AML-193 (cell line): ENCODE measurements around the gene ROR1.

Experiments used
- DNase-seq, 2 experiments: peaks; one replicate each; lab custom pipeline; 2025; lab: John Stamatoyannopoulos, UW

The ROR1 gene

DNA sequence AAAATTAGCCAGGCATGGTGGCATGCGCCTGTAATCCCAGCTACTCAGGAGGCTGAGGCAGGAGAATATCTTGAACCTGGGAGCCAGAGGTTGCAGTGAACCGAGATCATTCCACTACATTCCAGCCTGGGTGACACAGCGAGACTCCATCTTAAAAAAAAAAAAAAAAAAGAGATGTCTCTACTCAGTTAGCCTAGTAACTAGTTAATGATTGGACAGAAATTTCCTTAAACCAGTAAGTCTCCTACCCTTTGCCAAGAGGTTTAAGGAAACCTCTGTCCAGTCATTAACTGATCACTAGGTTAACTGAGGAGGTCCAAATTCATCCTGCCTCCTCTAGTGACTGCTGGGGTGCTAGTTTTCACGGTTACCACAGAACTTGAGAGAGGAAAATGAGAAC, 285.7 kb downstream of the ROR1 start:
- no peak for DNase-seq

DNA sequence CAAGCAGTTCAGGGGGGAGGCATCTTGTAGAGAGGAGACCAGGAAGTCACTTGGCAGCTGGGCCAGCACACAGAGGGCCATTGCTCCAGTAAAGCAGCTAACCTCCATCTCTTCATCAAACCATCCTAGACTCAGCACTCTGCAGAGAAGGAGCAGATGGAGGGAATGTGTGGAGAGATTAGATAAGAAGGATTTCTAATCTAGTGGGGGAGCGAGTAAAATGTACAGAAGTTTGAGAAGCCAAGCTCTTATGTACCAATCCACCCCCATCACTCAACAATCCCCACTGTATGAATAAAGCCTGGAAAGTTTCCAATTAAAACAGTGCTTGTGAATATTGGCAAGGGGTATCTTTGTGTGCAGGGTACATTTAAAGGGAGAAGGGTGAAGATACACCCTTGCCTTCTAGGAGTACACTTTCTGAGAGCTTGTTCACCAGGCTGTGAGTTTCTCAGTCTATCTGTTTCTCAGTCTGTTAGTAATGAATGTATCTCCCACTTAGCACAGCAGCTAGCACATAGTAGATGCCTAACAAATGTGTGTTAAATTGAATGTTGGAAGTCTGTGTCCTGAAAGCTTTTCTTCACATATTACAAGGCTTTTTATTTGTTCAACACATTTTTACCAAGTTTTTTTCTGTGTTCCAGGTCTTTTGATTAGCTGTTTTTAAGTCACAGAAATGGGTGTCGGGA, 286.9 kb downstream of the ROR1 start:
- no peak for DNase-seq

- no peak for DNase-seq
Measured at GRCh38 chr1:64061430-64062104, 287.8 kb downstream of the ROR1 start.

DNA sequence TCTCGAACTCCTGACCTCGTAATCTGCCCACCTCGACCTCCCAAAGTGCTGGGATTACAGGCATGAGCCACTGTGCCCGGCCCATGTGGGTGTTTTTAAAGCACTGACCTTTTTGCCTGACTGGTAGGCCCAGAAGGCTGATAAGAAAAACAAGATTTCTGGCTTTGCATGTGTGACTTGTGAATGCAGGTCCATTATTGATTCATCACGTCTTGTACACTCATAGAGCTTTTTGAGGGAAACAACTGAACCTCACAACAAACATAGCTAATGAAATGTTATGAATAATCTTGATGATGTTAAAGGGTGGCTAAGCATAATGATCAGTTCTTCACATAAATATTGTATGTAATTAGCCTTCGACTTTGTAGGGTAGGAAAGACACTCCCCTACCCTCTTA, 288.7 kb downstream of the ROR1 start:
- no peak for DNase-seq

- DNase-seq: no peak
Measured at GRCh38 chr1:64062941-64063581, 289.2 kb downstream of the ROR1 start.

DNA sequence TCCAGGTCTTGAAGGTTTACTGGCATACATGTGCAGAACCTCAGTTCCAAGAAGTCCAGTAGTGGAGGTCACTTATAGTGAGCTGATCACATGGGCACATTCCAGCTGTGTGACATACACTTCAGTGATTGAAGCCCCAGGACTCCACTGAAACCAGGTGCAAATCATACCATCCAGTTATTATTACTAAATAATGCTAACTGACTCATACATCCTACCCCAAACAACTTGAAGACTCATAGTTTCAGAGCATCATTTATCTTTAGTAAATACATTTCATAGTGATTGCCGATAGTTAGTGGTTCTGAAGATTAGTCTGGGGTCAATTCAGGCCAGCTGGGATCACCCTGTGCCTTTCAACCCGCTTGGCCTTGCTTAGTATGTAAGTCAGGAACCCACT, 291.8 kb downstream of the ROR1 start:
- no peak for DNase-seq

GRCh38 chr1:64072089-64072793, 298.4 kb downstream of the ROR1 start:
- DNase-seq: no peak

DNA sequence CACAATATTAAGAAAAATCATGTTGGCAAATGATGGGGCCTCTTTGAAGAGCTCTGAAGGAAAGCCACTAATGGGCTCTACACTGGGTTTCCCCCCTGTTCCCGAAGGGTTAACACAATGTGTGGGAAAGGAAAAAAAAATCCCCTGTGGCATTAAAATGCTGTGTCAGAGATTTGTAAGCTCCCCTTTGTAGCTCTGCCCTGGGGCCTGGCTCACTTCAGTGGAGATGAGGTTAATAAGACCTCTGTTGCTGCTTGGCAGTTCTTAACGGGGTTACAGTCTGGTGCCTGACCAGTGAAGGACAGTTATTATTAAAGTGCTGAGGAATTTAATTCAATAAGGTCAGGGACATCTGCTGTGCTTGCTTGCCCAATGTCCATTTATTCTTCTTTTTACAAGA, 299.9 kb downstream of the ROR1 start:
- no peak for DNase-seq

- DNase-seq: no peak
Measured at GRCh38 chr1:64074767-64075166, 300.9 kb downstream of the ROR1 start.

GRCh38 chr1:64077281-64077940, 303.6 kb downstream of the ROR1 start:
- no peak for DNase-seq

DNA sequence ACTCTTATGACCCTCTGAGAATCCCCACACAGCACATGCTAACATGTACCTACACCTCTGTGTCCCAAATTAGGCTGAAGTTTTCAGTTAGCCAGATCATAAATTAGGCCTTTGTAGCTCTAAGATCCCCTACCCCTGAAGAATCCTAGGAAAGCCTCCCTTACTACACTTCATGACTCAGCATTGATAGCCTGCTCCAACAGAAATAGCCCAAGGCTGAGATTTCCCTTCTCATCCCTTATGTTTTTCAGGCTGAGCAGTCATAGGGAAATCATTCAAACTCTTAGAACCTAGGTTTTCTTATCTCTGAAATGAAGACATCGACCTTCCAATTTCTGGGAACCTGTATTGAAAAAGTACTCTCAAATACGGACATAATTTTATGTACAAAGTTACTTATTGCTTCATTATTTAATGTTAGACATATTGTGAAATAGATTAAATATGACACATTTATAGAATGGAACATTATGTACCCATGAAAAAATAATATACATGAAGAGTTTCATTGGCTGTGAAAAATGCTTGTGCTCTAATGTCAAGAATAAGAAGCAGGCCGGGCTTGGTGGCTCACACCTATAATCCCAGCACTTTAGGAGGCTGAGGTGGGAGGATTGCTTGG, 307.2 kb downstream of the ROR1 start:
- no peak for DNase-seq

DNA sequence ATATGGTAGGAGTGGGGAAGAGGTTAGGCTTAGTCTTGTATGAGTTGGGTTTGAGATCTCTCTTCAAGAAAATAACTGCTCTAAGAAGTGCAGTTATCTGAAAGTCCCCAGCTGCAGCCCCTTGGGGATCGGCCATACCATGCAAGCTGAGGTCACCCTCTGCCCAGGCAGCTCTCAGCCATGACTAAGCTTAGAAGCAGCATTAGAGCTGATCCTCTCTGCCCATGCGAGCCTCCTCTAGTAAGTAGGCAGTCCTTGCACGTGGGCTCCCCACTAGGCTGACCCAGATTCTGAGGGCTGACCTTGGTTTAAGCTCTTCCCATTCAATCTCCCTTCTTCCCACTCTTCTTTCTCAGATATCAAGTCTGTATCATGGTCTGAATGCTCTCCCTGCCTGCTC, 308.6 kb downstream of the ROR1 start:
- DNase-seq: no peak

GRCh38 chr1:64084451-64084850, 310.6 kb downstream of the ROR1 start:
- DNase-seq: no peak

- DNase-seq: no peak
Measured at GRCh38 chr1:64087768-64088167, 314.0 kb downstream of the ROR1 start.

DNA sequence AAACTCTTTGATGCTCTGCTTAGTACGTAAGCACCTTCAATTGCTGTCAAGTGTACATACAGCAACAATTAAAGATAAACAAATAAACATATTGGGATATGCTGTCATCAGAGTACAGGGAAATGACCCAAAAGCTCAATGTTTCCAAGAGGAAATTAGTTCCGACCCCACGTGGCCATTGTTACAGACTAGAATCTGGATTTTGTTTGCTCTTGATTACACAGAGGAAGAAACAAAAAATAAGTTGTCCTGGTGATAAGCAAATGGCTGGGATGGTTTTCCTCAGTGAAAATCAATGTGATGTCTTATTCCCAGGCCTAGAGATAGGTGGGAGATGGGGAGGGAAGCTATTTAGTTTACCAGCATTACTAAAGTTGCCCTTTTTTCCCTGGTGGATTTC, 316.6 kb downstream of the ROR1 start:
- no peak for DNase-seq

GRCh38 chr1:64092851-64093371, 319.1 kb downstream of the ROR1 start:
- no peak for DNase-seq

- DNase-seq: no peak
Measured at GRCh38 chr1:64093941-64094340, 320.1 kb downstream of the ROR1 start.

DNA sequence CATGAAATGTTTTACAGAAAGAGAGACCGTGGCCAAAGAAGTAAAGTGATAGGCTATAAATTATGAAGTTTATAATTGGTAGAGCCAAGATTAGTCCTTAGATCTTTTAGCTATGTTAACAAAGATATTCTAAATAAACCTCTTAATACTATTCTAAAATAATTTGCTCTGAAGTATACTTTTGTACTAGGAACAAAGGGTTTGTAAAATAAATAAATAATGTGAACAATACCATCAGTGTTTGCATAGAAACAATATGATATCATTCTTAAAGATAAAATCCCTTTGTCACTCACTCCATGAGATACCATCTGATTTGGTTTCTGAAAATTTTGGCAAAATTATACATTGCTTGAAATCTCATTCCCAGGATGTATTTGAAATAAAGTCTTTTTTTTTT, 322.0 kb downstream of the ROR1 start:
- DNase-seq: no peak

GRCh38 chr1:64097859-64098258, 324.0 kb downstream of the ROR1 start:
- no peak for DNase-seq

- no peak for DNase-seq
Measured at GRCh38 chr1:64098436-64098835, 324.6 kb downstream of the ROR1 start.

GRCh38 chr1:64098846-64099582, 325.2 kb downstream of the ROR1 start:
- DNase-seq: no peak
